OCI-LY7 (cell line): Measurements from ENCODE around the gene CDH2.

ENCODE experiments used
- EZH2phosphoT487 ChIP-seq: fragments of 200-600 bp; sonication (generic); IDR thresholded peaks from 2 replicates; pipeline ENCODE4 v1.6.1; 2018; ENCODE audit warnings: low read depth, borderline replicate concordance, mild to moderate bottlenecking, mixed run types, antibody characterized with exemption, low read length, moderate library complexity, mixed read lengths
- TF ChIP-seq, protein P1 (sequence below): fragments of 200-600 bp; sonication (generic); conservative IDR thresholded peaks from 2 replicates; pipeline ENCODE4 v1.5.1; 2014; ENCODE audit warnings: mild to moderate bottlenecking, antibody characterized with exemption, low read length, moderate library complexity, mixed read lengths

DNA sequence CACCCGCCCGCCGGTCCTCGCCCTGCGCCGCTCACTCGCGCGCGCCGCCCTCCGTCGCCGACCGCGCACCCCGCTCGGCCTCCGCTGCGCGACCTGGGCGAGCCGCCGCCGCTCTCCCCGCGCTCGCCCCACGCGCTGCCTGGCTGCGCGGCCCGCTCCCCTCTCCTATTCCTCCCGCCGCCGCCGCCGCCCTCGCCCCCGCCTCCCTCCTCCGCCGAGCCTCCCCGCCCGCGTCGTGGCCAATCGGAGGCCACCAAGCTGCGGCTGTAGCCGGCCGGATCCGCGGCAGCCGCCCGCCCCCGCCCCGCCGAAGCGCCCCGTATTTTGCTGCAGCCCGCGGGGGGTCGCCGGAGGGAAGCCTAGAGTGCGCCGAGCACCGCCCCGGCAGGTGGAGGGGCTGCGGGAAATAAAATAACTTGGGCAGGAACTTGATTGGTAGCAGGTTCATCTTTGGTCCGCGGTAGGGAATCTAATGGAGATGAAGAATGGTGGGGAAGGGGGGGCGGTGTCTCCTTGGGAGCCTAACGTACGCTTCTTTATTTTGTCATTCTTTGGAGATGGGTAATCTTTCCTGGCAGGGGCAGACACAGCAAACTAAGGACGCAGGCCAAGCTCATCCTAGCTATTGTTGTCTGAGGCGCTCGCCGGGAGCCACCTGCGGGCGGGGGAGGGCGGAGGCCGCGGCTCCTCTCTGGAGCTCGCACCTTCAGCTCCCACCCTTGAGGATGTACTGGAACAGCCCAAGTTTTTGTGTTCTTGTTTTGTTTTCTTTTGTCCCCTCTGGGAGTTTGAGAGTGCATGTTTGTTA lies 1.1 kb upstream of the CDH2 start:
- TF ChIP-seq, protein P1, sequence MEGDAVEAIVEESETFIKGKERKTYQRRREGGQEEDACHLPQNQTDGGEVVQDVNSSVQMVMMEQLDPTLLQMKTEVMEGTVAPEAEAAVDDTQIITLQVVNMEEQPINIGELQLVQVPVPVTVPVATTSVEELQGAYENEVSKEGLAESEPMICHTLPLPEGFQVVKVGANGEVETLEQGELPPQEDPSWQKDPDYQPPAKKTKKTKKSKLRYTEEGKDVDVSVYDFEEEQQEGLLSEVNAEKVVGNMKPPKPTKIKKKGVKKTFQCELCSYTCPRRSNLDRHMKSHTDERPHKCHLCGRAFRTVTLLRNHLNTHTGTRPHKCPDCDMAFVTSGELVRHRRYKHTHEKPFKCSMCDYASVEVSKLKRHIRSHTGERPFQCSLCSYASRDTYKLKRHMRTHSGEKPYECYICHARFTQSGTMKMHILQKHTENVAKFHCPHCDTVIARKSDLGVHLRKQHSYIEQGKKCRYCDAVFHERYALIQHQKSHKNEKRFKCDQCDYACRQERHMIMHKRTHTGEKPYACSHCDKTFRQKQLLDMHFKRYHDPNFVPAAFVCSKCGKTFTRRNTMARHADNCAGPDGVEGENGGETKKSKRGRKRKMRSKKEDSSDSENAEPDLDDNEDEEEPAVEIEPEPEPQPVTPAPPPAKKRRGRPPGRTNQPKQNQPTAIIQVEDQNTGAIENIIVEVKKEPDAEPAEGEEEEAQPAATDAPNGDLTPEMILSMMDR: no peak
- no peak for TF ChIP-seq EZH2phosphoT487
